WTC11 (cell line): ENCODE results near the gene SLC6A9. TPM values are rescaled to one million over a fixed set of nuclear protein-coding genes. Genes with fewer than 3 reads are reported as not detected.

ENCODE experiments used
- ATAC-seq: fragments of 200-7000 bp; cut with Tn5 transposase; 2 replicates; pipeline ENCODE4 v1.10.0; 2021; ENCODE audit warnings: mild to moderate bottlenecking, moderate library complexity
- CTCF ChIA-PET: fragments of 300-600 bp; sonication (Branson Sonifier 250); formaldehyde crosslinking; loops from one replicate; lab custom pipeline; 2021; ENCODE audit warnings: antibody characterized with exemption; lab: Charles Lee
- POLR2A ChIA-PET: fragments of 350-600 bp; sonication (Branson Sonifier 250); formaldehyde crosslinking; loops from one replicate; lab custom pipeline; 2021; ENCODE audit warnings: antibody characterized with exemption; lab: Charles Lee
- DNase-seq: peaks from one replicate; pipeline ENCODE4 v3.0.0; 2021; ENCODE audit warnings: low spot score
- H3K27ac Mint-ChIP-seq: 2 replicates; pipeline ENCODE4 v1.8.0; 2021; ENCODE audit warnings: mixed read lengths
- H3K27me3 Mint-ChIP-seq: 2 replicates; pipeline ENCODE4 v1.8.0; 2021; ENCODE audit warnings: low read depth, mild to moderate bottlenecking, moderate library complexity, mixed read lengths
- H3K36me3 Mint-ChIP-seq: 2 replicates; pipeline ENCODE4 v1.8.0; 2021; ENCODE audit warnings: mixed read lengths
- H3K4me1 Mint-ChIP-seq: 2 replicates; pipeline ENCODE4 v1.8.0; 2022; ENCODE audit warnings: mixed read lengths
- H3K4me3 Mint-ChIP-seq: 2 replicates; pipeline ENCODE4 v1.8.0; 2021; ENCODE audit warnings: mild to moderate bottlenecking, moderate library complexity, mixed read lengths
- H3K9me3 Mint-ChIP-seq: 2 replicates; pipeline ENCODE4 v1.8.0; 2021; ENCODE audit warnings: mixed read lengths
- ATF1 ChIP-seq: sonication (generic); formaldehyde crosslinking; IDR thresholded peaks from 2 replicates; pipeline ENCODE4 v1.8.1; 2023; ENCODE audit warnings: mild to moderate bottlenecking, moderate library complexity, missing genetic modification reagents
- CBFB ChIP-seq: sonication (generic); formaldehyde crosslinking; IDR thresholded peaks from 2 replicates; pipeline ENCODE4 v1.8.1; 2022; ENCODE audit warnings: mild to moderate bottlenecking, low read depth, missing genetic modification reagents
- EMX1 ChIP-seq: fragments of 250-450 bp; sonication (Bioruptor Pico); IDR thresholded peaks from 2 replicates; pipeline ENCODE4 v1.8.0; 2021; ENCODE audit warnings: mild to moderate bottlenecking
- ESRRA ChIP-seq: sonication (generic); formaldehyde crosslinking; IDR thresholded peaks from 2 replicates; pipeline ENCODE4 v1.8.1; 2022; ENCODE audit warnings: mild to moderate bottlenecking, missing genetic modification reagents, borderline replicate concordance
- FOXP1 ChIP-seq: sonication (generic); formaldehyde crosslinking; IDR thresholded peaks from 2 replicates; pipeline ENCODE4 v1.8.0; 2022; ENCODE audit warnings: missing genetic modification reagents, mild to moderate bottlenecking, moderate library complexity, borderline replicate concordance
- GABPB1 ChIP-seq: sonication (generic); formaldehyde crosslinking; IDR thresholded peaks from 2 replicates; pipeline ENCODE4 v1.8.1; 2023; ENCODE audit warnings: mild to moderate bottlenecking, missing genetic modification reagents
- HMGA2 ChIP-seq: fragments of 250-450 bp; sonication (Bioruptor Pico); IDR thresholded peaks from 2 replicates; pipeline ENCODE4 v1.4.0; 2021; ENCODE audit warnings: mild to moderate bottlenecking, moderate library complexity
- HMGXB4 ChIP-seq: sonication (generic); formaldehyde crosslinking; IDR thresholded peaks from 2 replicates; pipeline ENCODE4 v1.8.1; 2023; ENCODE audit warnings: mild to moderate bottlenecking, moderate library complexity, missing genetic modification reagents
- IRF1 ChIP-seq: sonication (generic); formaldehyde crosslinking; IDR thresholded peaks from 2 replicates; pipeline ENCODE4 v1.8.0; 2023; ENCODE audit warnings: missing genetic modification reagents
- JAZF1 ChIP-seq: fragments of 250-450 bp; sonication (Bioruptor Pico); IDR thresholded peaks from 2 replicates; pipeline ENCODE4 v1.9.0; 2021; ENCODE audit warnings: moderate library complexity, mild to moderate bottlenecking, inconsistent platforms
- KAT7 ChIP-seq: sonication (generic); formaldehyde crosslinking; IDR thresholded peaks from 2 replicates; pipeline ENCODE4 v1.8.1; 2023; ENCODE audit warnings: missing genetic modification reagents, mild to moderate bottlenecking, borderline replicate concordance
- NFYB ChIP-seq: sonication (generic); formaldehyde crosslinking; conservative IDR thresholded peaks from 2 replicates; pipeline ENCODE4 v1.8.0; 2022; ENCODE audit warnings: low read depth, missing genetic modification reagents
- PRRX2 ChIP-seq: fragments of 250-450 bp; sonication (Bioruptor Pico); IDR thresholded peaks from 2 replicates; pipeline ENCODE4 v1.8.0; 2021; ENCODE audit warnings: mild to moderate bottlenecking
- SMAD3 ChIP-seq: sonication (generic); formaldehyde crosslinking; IDR thresholded peaks from 2 replicates; pipeline ENCODE4 v1.8.0; 2022; ENCODE audit warnings: missing genetic modification reagents, mild to moderate bottlenecking, borderline replicate concordance
- USF2 ChIP-seq: sonication (generic); formaldehyde crosslinking; IDR thresholded peaks from 2 replicates; pipeline ENCODE4 v1.8.1; 2023; ENCODE audit warnings: mild to moderate bottlenecking, missing genetic modification reagents, moderate library complexity
- ZNF138 ChIP-seq: sonication (generic); formaldehyde crosslinking; conservative IDR thresholded peaks from 2 replicates; pipeline ENCODE4 v1.8.1; 2022; ENCODE audit warnings: mild to moderate bottlenecking, moderate library complexity, missing genetic modification reagents
- ZNF232 ChIP-seq: sonication (generic); formaldehyde crosslinking; IDR thresholded peaks from 2 replicates; pipeline ENCODE4 v1.8.0; 2022; ENCODE audit warnings: mild to moderate bottlenecking, missing genetic modification reagents
- ZNF263 ChIP-seq: sonication (generic); formaldehyde crosslinking; IDR thresholded peaks from 2 replicates; pipeline ENCODE4 v1.8.1; 2022; ENCODE audit warnings: low read depth, mild to moderate bottlenecking, moderate library complexity, missing genetic modification reagents
- ZNF512 ChIP-seq: sonication (generic); formaldehyde crosslinking; IDR thresholded peaks from 2 replicates; pipeline ENCODE4 v1.8.1; 2022; ENCODE audit warnings: missing genetic modification reagents, borderline replicate concordance
- total RNA-seq: library from RNA; stranded (reverse); gene quantifications from 3 replicates; pipeline ENCODE4 v1.2.3, GENCODE V29; 2021
- TF ChIP-seq, protein P1 (sequence below): sonication (generic); formaldehyde crosslinking; conservative IDR thresholded peaks from 2 replicates; pipeline ENCODE4 v1.8.1; 2022; ENCODE audit warnings: mild to moderate bottlenecking, missing genetic modification reagents
- TF ChIP-seq, protein P2 (sequence below): sonication (generic); formaldehyde crosslinking; IDR thresholded peaks from 2 replicates; pipeline ENCODE4 v1.8.0; 2022; ENCODE audit warnings: mild to moderate bottlenecking, missing genetic modification reagents
- TF ChIP-seq, protein P3 (sequence below): fragments of 250-450 bp; sonication (Bioruptor Pico); IDR thresholded peaks from 2 replicates; pipeline ENCODE4 v2.1.2; 2022; ENCODE audit warnings: mild to moderate bottlenecking, moderate library complexity
- TF ChIP-seq, protein P4 (sequence below): sonication (generic); formaldehyde crosslinking; IDR thresholded peaks from 2 replicates; pipeline ENCODE4 v1.8.0; 2022; ENCODE audit warnings: mild to moderate bottlenecking, missing genetic modification reagents
- TF ChIP-seq, protein P5 (sequence below): sonication (generic); formaldehyde crosslinking; IDR thresholded peaks from 2 replicates; pipeline ENCODE4 v1.8.1; 2022; ENCODE audit warnings: mild to moderate bottlenecking, missing genetic modification reagents, moderate library complexity, borderline replicate concordance

The SLC6A9 gene
- total RNA-seq, 1 experiment from 2014 or later: 14.4 TPM

- TF ChIP-seq, protein P1, sequence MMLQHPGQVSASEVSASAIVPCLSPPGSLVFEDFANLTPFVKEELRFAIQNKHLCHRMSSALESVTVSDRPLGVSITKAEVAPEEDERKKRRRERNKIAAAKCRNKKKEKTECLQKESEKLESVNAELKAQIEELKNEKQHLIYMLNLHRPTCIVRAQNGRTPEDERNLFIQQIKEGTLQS (CRISPR knock-in tag): no peak
- TF ChIP-seq ZNF263 (CRISPR knock-in tag): no peak
- no peak for TF ChIP-seq IRF1 (CRISPR knock-in tag)
- no peak for TF ChIP-seq KAT7 (CRISPR knock-in tag)
- TF ChIP-seq ZNF232 (CRISPR knock-in tag): no peak
- no peak for TF ChIP-seq JAZF1 (CRISPR knock-in tag)
- TF ChIP-seq, protein P2, sequence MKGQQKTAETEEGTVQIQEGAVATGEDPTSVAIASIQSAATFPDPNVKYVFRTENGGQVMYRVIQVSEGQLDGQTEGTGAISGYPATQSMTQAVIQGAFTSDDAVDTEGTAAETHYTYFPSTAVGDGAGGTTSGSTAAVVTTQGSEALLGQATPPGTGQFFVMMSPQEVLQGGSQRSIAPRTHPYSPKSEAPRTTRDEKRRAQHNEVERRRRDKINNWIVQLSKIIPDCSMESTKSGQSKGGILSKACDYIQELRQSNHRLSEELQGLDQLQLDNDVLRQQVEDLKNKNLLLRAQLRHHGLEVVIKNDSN (CRISPR knock-in tag): no peak
- TF ChIP-seq USF2 (CRISPR knock-in tag): no peak
- no peak for TF ChIP-seq SMAD3 (CRISPR knock-in tag)
- no peak for TF ChIP-seq ZNF512 (CRISPR knock-in tag)
- no peak for TF ChIP-seq ATF1 (CRISPR knock-in tag)
- no peak for TF ChIP-seq EMX1 (CRISPR knock-in tag)
- TF ChIP-seq, protein P3, sequence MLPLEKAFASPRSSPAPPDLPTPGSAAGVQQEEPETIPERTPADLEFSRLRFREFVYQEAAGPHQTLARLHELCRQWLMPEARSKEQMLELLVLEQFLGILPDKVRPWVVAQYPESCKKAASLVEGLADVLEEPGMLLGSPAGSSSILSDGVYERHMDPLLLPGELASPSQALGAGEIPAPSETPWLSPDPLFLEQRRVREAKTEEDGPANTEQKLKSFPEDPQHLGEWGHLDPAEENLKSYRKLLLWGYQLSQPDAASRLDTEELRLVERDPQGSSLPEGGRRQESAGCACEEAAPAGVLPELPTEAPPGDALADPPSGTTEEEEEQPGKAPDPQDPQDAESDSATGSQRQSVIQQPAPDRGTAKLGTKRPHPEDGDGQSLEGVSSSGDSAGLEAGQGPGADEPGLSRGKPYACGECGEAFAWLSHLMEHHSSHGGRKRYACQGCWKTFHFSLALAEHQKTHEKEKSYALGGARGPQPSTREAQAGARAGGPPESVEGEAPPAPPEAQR: no peak
- no peak for TF ChIP-seq CBFB (CRISPR knock-in tag)
- TF ChIP-seq ESRRA: no peak
- TF ChIP-seq NFYB (CRISPR knock-in tag): no peak
- Mint-ChIP-seq H3K36me3 (no peaks in the 10 kb centered on the region), H3K27ac (no peak overlapping the region), H3K9me3 (no peaks in the 10 kb centered on the region), H3K4me1 (peaks cover 11% of the 10 kb centered on the region), H3K27me3 (no peaks in the 10 kb centered on the region; the same call in 1 of the 2 replicates), H3K4me3 (no peak overlapping the region)
- CTCF ChIA-PET: interaction anchor here (1.1 kb wide), 1 partner anchor 9 kb away, joined by 3 read pairs; no protein-coding TSS in a partner anchor
- DNase-seq: no peak
- POLR2A ChIA-PET: no interaction called here
- ATAC-seq: no peak
Measured at GRCh38 chr1:44079566-44079965, 48.3 kb upstream of the SLC6A9 start.

- Mint-ChIP-seq H3K27me3 (peaks cover 2% of the 10 kb centered on the region; the same call in 1 of the 2 replicates), H3K9me3 (no peaks in the 10 kb centered on the region), H3K27ac (no peak overlapping the region), H3K4me3 (no peak overlapping the region), H3K4me1 (peaks cover 11% of the 10 kb centered on the region), H3K36me3 (no peaks in the 10 kb centered on the region)
- no peak for ATAC-seq
- ChIA-PET CTCF (no interaction called here), POLR2A (no interaction called here)
- DNase-seq: no peak
- TF ChIP-seq HMGXB4 (no peak), FOXP1 (CRISPR knock-in tag) (no peak), SMAD3 (CRISPR knock-in tag) (no peak), PRRX2 (CRISPR knock-in tag) (no peak), GABPB1 (CRISPR knock-in tag) (no peak), HMGA2 (CRISPR knock-in tag) (no peak), KAT7 (CRISPR knock-in tag) (no peak), ZNF138 (CRISPR knock-in tag) (no peak)
- TF ChIP-seq, protein P4, sequence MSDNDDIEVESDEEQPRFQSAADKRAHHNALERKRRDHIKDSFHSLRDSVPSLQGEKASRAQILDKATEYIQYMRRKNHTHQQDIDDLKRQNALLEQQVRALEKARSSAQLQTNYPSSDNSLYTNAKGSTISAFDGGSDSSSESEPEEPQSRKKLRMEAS (CRISPR knock-in tag): no peak
- TF ChIP-seq, protein P5, sequence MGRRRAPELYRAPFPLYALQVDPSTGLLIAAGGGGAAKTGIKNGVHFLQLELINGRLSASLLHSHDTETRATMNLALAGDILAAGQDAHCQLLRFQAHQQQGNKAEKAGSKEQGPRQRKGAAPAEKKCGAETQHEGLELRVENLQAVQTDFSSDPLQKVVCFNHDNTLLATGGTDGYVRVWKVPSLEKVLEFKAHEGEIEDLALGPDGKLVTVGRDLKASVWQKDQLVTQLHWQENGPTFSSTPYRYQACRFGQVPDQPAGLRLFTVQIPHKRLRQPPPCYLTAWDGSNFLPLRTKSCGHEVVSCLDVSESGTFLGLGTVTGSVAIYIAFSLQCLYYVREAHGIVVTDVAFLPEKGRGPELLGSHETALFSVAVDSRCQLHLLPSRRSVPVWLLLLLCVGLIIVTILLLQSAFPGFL (CRISPR knock-in tag): no peak
Measured at GRCh38 chr1:44078104-44078503, 46.8 kb upstream of the SLC6A9 start.
